Astrocyte (in vitro differentiated cells and primary cell): ENCODE measurements around the gene CDYL. TPM values are rescaled to one million over a fixed set of nuclear protein-coding genes. Genes with fewer than 3 reads are reported as not detected.
A peak's percentile ranks its signal among the peaks of the same experiment; 100 is the strongest.

ENCODE experiments used
- DNase-seq: peaks from one replicate; pipeline ENCODE4 v3.0.0-alpha.2; 2010; ENCODE audit warnings: low read depth
- FAIRE-seq: peaks from 2 replicates; lab custom pipeline; 2011; peaks lifted over from hg19 to GRCh38; lab: Jason Lieb, UNC
- H2AFZ ChIP-seq: 2 replicates; pipeline ENCODE4 v1.6.0; 2012; ENCODE audit warnings: low read depth, low read length, inconsistent platforms
- H3K27ac ChIP-seq: 2 replicates; pipeline ENCODE4 v1.5.1; 2011; ENCODE audit warnings: low read depth, low read length, inconsistent platforms
- H3K27me3 ChIP-seq: 2 replicates; pipeline ENCODE4 v1.6.0; 2011; ENCODE audit warnings: low read length, inconsistent platforms; ENCODE audit not compliant: insufficient read depth
- H3K36me3 ChIP-seq: 2 replicates; pipeline ENCODE4 v1.5.1; 2011; ENCODE audit warnings: low read length, inconsistent platforms; ENCODE audit not compliant: insufficient read depth
- H3K4me1 ChIP-seq: 2 replicates; pipeline ENCODE4 v1.5.1; 2011; ENCODE audit warnings: low read length, inconsistent platforms; ENCODE audit not compliant: insufficient read depth
- H3K4me2 ChIP-seq: 2 replicates; pipeline ENCODE4 v1.6.0; 2012; ENCODE audit warnings: low read length, inconsistent platforms
- H3K4me3 ChIP-seq: 2 replicates; pipeline ENCODE4 v1.5.1; 2011; ENCODE audit warnings: low read depth, mild to moderate bottlenecking, low read length, inconsistent platforms; ENCODE audit not compliant: insufficient read depth
- H3K79me2 ChIP-seq: 2 replicates; pipeline ENCODE4 v1.6.0; 2012; ENCODE audit warnings: mild to moderate bottlenecking, low read length, inconsistent platforms; ENCODE audit not compliant: insufficient read depth
- H3K9ac ChIP-seq: 2 replicates; pipeline ENCODE4 v1.6.0; 2012; ENCODE audit warnings: mild to moderate bottlenecking, low read length, inconsistent platforms
- H3K9me3 ChIP-seq: 2 replicates; pipeline ENCODE4 v1.5.1; 2012; ENCODE audit warnings: low read depth, mild to moderate bottlenecking, low read length, inconsistent platforms; ENCODE audit not compliant: insufficient read depth
- H4K20me1 ChIP-seq: 2 replicates; pipeline ENCODE4 v1.6.0; 2012; ENCODE audit warnings: low read length, inconsistent platforms; ENCODE audit not compliant: insufficient read depth
- H3K27ac Mint-ChIP-seq: one replicate; pipeline ENCODE4 v1.8.0; 2021; ENCODE audit warnings: mild to moderate bottlenecking, mixed read lengths; ENCODE audit not compliant: unreplicated experiment
- H3K27me3 Mint-ChIP-seq: one replicate; pipeline ENCODE4 v1.8.0; 2021; ENCODE audit warnings: low read depth, mixed read lengths; ENCODE audit not compliant: unreplicated experiment
- H3K36me3 Mint-ChIP-seq: one replicate; pipeline ENCODE4 v1.8.0; 2021; ENCODE audit warnings: low read depth, mixed read lengths; ENCODE audit not compliant: unreplicated experiment
- H3K4me1 Mint-ChIP-seq: one replicate; pipeline ENCODE4 v1.8.0; 2021; ENCODE audit warnings: low read depth, mixed read lengths; ENCODE audit not compliant: unreplicated experiment
- H3K4me3 Mint-ChIP-seq: one replicate; pipeline ENCODE4 v1.8.0; 2021; ENCODE audit warnings: mild to moderate bottlenecking, moderate library complexity, mixed read lengths; ENCODE audit not compliant: unreplicated experiment
- H3K9me3 Mint-ChIP-seq: one replicate; pipeline ENCODE4 v1.8.0; 2021; ENCODE audit warnings: mild to moderate bottlenecking, mixed read lengths; ENCODE audit not compliant: unreplicated experiment
- EZH2 ChIP-seq: IDR thresholded peaks from 2 replicates; pipeline ENCODE4 v1.6.1; 2012; ENCODE audit warnings: mild to moderate bottlenecking, low read length, inconsistent platforms; ENCODE audit not compliant: insufficient read depth
- total RNA-seq: library from RNA; stranded (reverse); gene quantifications from 2 replicates; pipeline ENCODE4 v1.2.1, GENCODE V29; 2021
- TF ChIP-seq, protein P1 (sequence below): IDR thresholded peaks from 2 replicates; pipeline ENCODE4 v1.5.1; 2011; ENCODE audit warnings: low read depth, mild to moderate bottlenecking, inconsistent platforms, low read length, moderate library complexity; ENCODE audit not compliant: insufficient read depth

Gene CDYL
- total RNA-seq, 1 donor from 2014 or later: 87.1 TPM

DNA sequence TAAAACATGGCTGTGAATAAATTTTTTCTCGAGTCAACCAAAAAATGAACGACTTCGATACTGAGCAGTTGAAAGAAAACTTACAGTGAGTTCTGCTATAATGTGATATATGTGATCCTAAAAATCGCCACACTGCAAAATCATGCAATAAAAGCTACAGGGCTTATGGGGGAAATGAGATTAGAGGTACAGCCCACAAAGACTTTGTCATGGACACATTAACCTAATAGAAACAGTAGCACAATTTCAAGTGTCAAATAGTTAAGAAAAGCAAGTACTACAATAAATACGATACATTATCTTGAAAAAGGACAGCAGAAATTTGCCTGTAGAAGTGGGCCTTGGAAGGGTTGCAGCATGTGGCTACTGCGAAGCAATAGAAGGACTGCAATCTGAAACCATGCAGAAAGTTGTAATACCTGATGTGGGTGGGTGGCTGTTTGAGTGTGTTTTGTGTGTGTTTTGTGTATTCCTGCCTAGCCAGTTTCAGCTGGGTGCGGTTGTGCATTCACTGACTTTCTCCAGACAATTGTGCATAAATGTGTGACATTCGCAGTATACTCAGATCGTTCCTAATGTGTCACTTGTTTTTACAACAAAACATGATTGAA lies 148.6 kb downstream of the CDYL start:
- Histone ChIP-seq H3K27ac (no peak overlapping the region), H3K79me2 (peaks cover 25% of the 10 kb centered on the region), H3K9me3 (no peaks in the 10 kb centered on the region), H3K36me3 (no peaks in the 10 kb centered on the region), H3K4me2 (no peak overlapping the region), H3K4me3 (no peak overlapping the region), H3K9ac (no peak overlapping the region), H2AFZ (no peak overlapping the region), H3K4me1 (peaks cover 14% of the 10 kb centered on the region), H3K27me3 (no peaks in the 10 kb centered on the region), H4K20me1 (peaks cover 55% of the 10 kb centered on the region)
- H3K4me3 Mint-ChIP-seq: no peak overlapping the region
- no peak for DNase-seq
- FAIRE-seq: no peak
- peaks cover 10% of the 10 kb centered on the region for H3K36me3 Mint-ChIP-seq
- TF ChIP-seq, protein P1, sequence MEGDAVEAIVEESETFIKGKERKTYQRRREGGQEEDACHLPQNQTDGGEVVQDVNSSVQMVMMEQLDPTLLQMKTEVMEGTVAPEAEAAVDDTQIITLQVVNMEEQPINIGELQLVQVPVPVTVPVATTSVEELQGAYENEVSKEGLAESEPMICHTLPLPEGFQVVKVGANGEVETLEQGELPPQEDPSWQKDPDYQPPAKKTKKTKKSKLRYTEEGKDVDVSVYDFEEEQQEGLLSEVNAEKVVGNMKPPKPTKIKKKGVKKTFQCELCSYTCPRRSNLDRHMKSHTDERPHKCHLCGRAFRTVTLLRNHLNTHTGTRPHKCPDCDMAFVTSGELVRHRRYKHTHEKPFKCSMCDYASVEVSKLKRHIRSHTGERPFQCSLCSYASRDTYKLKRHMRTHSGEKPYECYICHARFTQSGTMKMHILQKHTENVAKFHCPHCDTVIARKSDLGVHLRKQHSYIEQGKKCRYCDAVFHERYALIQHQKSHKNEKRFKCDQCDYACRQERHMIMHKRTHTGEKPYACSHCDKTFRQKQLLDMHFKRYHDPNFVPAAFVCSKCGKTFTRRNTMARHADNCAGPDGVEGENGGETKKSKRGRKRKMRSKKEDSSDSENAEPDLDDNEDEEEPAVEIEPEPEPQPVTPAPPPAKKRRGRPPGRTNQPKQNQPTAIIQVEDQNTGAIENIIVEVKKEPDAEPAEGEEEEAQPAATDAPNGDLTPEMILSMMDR: no peak
- TF ChIP-seq EZH2: no peak
- peaks cover 45% of the 10 kb centered on the region for H3K4me1 Mint-ChIP-seq
- H3K27me3 Mint-ChIP-seq: no peaks in the 10 kb centered on the region
- H3K9me3 Mint-ChIP-seq: no peaks in the 10 kb centered on the region
- H3K27ac Mint-ChIP-seq: no peak overlapping the region

DNA sequence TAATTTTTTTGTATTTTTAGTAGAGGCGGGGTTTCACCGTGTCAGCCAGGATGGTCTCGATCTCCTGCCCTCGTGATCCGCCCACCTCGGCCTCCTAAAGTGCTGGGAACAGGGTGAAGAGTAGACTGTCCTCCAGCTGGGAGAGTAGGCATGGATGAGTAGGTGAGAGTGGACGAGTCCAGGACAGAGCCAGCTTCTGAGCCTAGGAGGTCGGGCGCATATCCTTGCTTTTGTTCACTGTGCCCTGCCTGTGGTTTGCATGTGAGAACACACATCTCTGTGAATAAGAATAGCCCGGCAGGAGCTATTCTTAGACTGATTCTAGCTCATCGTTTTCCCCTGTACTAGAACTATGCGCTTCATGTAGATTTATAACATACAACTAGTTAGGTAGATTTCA lies 149.4 kb downstream of the CDYL start:
- Mint-ChIP-seq H3K27me3 (no peaks in the 10 kb centered on the region), H3K27ac (no peak overlapping the region), H3K9me3 (no peaks in the 10 kb centered on the region), H3K36me3 (peaks cover 7% of the 10 kb centered on the region), H3K4me1 (peaks cover 53% of the 10 kb centered on the region), H3K4me3 (no peak overlapping the region)
- Histone ChIP-seq H3K79me2 (peaks cover 29% of the 10 kb centered on the region), H3K9me3 (no peaks in the 10 kb centered on the region), H3K9ac (no peak overlapping the region), H4K20me1 (peaks cover 63% of the 10 kb centered on the region), H3K4me1 (peaks cover 14% of the 10 kb centered on the region), H3K27me3 (no peaks in the 10 kb centered on the region), H3K4me3 (no peak overlapping the region), H3K27ac (no peak overlapping the region), H3K4me2 (no peak overlapping the region), H2AFZ (no peak overlapping the region), H3K36me3 (no peaks in the 10 kb centered on the region)
- no peak for DNase-seq
- no peak for TF ChIP-seq EZH2
- TF ChIP-seq, protein P1: no peak
- FAIRE-seq: no peak

DNA sequence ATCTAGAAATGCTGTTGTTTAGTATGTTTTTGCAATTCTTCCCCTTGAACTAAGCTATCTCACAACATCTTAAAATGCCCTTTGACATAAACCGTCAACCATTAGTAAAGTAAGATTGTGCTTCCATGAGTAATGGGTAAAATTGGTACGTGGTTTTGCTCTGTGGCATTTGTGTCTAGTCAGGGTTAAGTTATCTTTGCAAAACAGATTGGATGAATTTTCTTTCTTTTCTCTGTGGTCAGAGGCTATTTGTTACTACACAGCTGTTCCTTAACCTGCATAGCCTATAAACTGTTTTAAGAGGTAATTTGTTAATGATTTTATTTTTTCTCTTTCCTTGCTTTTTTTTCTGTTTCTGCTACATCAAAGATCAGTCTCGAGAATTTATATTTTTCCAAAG lies 152.2 kb downstream of the CDYL start:
- H3K9ac ChIP-seq: no peak overlapping the region
- no peaks in the 10 kb centered on the region for H3K9me3 Mint-ChIP-seq
- H3K27ac Mint-ChIP-seq: peak overlapping the region; percentile 56
- H3K79me2 ChIP-seq: peaks cover 35% of the 10 kb centered on the region
- H3K36me3 Mint-ChIP-seq: peaks cover 4% of the 10 kb centered on the region
- no peak for TF ChIP-seq EZH2
- TF ChIP-seq, protein P1: no peak
- H3K36me3 ChIP-seq: no peaks in the 10 kb centered on the region
- peaks cover 69% of the 10 kb centered on the region for H3K4me1 Mint-ChIP-seq
- peaks cover 71% of the 10 kb centered on the region for H4K20me1 ChIP-seq
- no peak overlapping the region for H3K4me3 ChIP-seq
- DNase-seq (peak; percentile 74), FAIRE-seq (no peak)
- H3K27me3 Mint-ChIP-seq: no peaks in the 10 kb centered on the region
- H3K9me3 ChIP-seq: no peaks in the 10 kb centered on the region
- peak overlapping the region; percentile 38 for H3K4me2 ChIP-seq
- peaks cover 14% of the 10 kb centered on the region for H3K4me1 ChIP-seq
- H2AFZ ChIP-seq: no peak overlapping the region
- no peak overlapping the region for H3K27ac ChIP-seq
- no peak overlapping the region for H3K4me3 Mint-ChIP-seq
- H3K27me3 ChIP-seq: no peaks in the 10 kb centered on the region
